ENCODE results near the gene TICAM2. TPM values are rescaled to one million over a fixed set of nuclear protein-coding genes. Genes with fewer than 3 reads are reported as not detected.

The TICAM2 gene
- total RNA-seq, 4 donors from 2014 or later: 0.57 to 4.2 (median 3.2) TPM

DNA sequence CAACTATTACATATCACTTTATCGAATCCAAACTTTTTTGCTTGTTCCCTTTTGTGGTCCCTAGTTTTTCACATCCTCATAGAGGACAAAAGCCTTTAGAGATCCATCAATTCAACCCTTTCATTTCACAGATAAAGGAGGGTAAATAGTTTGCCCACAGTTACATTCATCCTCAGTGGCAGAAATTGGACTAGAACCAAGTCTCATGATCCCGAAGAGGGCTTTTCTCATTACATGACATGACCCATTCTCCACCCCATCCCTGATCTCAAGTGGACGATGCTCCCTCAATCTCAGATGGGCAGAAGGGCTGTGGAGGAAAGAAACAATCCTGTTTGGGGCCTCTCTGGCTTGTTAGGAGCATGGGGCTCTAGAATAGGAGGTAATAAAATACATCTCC lies 23.1 kb downstream of the TICAM2 start:
- TF ChIP-seq, protein P1, sequence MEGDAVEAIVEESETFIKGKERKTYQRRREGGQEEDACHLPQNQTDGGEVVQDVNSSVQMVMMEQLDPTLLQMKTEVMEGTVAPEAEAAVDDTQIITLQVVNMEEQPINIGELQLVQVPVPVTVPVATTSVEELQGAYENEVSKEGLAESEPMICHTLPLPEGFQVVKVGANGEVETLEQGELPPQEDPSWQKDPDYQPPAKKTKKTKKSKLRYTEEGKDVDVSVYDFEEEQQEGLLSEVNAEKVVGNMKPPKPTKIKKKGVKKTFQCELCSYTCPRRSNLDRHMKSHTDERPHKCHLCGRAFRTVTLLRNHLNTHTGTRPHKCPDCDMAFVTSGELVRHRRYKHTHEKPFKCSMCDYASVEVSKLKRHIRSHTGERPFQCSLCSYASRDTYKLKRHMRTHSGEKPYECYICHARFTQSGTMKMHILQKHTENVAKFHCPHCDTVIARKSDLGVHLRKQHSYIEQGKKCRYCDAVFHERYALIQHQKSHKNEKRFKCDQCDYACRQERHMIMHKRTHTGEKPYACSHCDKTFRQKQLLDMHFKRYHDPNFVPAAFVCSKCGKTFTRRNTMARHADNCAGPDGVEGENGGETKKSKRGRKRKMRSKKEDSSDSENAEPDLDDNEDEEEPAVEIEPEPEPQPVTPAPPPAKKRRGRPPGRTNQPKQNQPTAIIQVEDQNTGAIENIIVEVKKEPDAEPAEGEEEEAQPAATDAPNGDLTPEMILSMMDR (IDR thresholded peaks at IDR 0.05; ENCODE audit: low read depth): no peak

DNA sequence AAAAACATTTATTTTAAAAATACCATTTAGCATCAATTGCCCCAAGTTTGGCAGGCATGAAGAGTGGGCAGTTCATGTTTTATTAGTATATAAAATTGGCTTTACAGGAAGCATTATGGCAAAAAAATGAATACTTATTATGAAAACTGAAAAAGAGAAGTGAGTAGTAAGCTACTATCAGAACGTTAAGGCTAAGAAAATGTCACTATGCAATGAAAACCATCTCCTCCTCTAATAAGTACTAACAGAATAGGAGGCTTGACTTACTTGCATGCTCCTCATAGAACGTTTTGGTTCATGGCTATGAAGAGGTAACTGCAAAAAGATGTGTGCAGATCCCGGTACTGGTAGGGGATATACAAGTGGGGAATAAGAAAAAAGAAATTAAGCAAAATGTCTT lies 23.6 kb downstream of the TICAM2 start:
- TF ChIP-seq, protein P1 (IDR thresholded peaks at IDR 0.05; ENCODE audit: low read depth): no peak

GRCh38 chr5:115577741-115578140 lies 24.5 kb downstream of the TICAM2 start:
- TF ChIP-seq, protein P1 (IDR thresholded peaks at IDR 0.05; ENCODE audit: low read depth): no peak

DNA sequence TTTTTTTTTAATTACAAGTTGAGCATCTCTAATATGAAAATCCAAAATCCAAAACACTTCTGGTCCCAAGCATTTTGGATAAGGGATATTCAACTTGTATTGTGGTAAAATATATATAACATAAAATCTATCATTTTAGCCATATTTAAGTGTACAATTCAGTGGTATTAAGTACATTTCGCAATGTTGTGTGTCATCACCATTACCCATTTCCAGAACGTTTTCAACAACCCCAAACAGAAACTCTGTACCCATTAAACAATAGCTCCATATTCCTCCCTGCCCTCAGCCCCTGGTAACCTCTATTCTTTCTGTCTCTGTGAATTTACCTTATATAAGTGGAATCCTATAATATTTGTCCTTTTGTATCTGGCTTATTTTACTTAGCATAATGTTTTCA lies 24.9 kb downstream of the TICAM2 start:
- TF ChIP-seq, protein P1 (IDR thresholded peaks at IDR 0.05; ENCODE audit: low read depth): no peak

DNA sequence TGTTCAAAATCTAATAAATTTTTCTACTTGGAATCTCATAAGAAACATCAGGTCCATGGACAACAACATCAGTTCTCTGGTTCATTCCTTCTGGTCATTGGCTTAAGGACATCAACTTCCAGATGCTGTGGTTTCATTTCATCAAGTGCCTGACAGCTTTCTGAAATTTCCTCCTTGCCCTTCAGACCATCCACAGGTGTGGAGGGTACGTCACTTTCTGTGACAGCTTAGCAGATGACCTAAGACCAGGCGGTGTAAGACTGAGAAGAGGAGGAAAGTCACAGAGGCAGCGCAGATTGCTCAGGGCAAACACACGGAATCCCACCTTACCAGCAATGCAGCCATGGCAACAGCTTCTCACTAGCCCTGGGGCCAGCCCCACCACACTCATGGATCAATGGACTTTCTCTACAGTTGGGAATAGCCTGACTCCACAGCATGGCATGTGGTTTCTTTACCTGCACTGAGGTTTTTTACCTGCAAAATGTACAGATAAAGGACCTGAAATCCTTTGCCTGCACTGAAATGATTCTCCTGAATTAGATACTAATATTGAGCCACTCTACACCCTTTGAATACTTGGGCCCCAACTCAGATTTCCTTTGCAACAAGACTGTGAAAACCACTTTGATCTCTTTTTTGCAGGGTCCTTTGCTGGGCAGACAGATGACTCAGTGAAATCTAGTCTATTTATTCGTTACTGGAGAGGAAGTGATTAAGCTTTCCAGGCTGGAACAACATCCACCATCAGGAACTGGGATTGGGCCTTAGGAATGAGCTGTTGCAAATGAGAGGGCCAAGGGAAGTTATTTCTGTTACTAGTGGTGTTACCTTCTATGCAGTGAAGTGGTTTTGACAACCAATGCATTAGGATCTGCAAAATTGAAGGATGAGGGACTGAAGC lies 26.9 kb downstream of the TICAM2 start:
- TF ChIP-seq, protein P1 (IDR thresholded peaks at IDR 0.05; ENCODE audit: low read depth): no peak

- TF ChIP-seq, protein P1 (IDR thresholded peaks at IDR 0.05; ENCODE audit: low read depth): no peak
These were observed 29.1 kb downstream of the TICAM2 start for GRCh38 chr5:115573133-115573532.

- TF ChIP-seq, protein P1 (IDR thresholded peaks at IDR 0.05; ENCODE audit: low read depth): no peak
These were observed 30.8 kb downstream of the TICAM2 start for GRCh38 chr5:115571441-115571878.

All from subcutaneous adipose tissue (tissue), 4 donors.